Activated CD4-positive, CD25-positive, alpha-beta regulatory T cell treated with anti-CD3 and anti-CD28 coated beads, Interleukin-2, amount 50 U/mL, for 72 hours (primary cell): Measurements from ENCODE around the gene USP24.

Experiments used
- DNase-seq: peaks from one replicate; pipeline ENCODE4 v3.0.0; 2021

The USP24 gene

DNA sequence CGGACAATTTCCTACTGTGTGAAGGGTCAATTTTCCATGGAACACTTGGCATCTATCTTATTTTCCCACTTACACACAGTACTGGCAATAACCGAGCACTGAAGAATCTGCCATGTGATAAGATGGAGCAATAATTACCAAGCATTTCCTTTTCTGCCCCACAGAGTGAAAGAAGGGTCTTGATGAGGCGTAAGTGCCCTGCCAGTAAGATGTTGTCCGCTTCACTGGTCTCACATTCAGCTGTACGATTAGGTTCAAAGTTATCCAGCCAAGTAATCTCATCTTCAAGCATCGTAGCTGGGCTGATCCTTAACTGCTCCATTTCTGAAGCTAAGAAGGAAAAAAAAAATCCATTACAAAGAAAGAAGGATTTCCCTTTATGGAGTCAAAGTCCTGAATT lies 108.1 kb downstream of the USP24 start:
- no peak for DNase-seq

DNA sequence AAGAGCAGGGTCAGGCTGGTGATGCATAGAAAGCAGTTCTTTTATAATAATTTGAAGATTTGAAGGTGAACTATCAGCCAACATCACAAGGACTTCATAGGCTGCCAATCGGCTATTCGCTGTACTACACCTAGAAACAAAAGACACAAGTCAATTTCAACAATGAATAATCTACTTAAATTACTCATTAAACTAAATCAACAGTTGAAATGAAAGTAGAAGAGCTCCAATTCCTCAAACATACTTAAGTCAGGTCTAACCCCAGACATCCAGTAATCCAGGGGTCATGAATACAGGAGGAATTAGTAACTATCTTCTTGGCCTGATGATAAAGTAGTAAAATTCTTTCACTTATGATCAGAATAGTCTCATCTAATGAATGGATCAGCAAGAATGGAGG lies 111.3 kb downstream of the USP24 start:
- DNase-seq, result no peak

DNA sequence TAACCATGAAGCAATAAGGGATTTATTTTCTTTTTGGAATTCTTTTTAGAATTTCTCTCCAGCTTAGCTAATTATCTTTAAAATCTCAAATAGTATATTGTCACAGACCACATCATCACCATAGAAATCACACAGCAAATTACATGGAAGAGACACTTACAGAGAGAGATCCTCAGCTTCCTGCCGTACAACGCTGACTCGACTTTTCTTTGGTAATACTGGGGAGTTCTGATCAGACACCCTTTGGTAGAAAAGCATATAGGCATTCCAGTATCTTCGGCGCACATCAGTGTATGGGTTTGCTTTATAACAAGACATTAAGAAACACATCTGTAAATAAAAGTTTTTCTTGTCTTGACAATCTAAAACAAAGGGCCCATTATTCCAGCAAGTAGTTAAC lies 120.1 kb downstream of the USP24 start:
- no peak for DNase-seq

DNA sequence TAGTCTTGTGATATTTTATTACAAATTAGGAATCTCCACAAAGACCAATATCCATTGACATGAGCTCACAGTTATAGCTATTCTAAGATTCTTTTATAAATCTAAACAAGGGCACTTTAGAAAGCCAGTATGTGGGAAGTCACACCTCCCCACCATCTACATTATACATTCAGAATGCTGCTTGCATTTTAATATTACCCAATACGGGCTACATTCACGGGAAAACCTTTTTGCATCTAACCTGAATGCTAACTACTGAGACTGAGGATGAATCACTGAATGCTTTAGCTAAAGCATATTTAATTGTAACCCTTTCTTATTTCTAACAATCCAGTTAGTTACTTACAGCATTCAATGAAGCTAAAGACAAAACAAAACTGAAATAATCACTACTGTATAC lies 122.7 kb downstream of the USP24 start:
- no peak for DNase-seq

DNA sequence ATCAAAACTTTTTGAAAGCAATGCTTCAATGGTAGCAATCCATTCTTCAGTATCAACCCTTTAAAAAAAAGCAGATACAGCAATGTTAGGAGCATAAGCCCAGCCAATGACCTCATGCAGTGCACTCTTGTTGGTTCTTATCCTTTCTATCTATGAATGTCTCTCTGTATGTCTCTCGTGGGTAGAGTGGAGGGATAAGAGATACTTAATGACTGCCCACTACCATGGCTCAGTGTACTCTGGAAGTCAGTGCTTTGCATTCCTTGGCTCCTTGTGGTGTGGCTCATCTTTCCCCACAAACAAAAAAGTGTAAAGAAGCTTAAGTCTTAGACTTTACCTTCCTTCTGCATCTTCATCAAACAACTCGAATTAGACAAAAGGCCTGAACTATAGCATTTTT lies 125.5 kb downstream of the USP24 start:
- no peak for DNase-seq

DNA sequence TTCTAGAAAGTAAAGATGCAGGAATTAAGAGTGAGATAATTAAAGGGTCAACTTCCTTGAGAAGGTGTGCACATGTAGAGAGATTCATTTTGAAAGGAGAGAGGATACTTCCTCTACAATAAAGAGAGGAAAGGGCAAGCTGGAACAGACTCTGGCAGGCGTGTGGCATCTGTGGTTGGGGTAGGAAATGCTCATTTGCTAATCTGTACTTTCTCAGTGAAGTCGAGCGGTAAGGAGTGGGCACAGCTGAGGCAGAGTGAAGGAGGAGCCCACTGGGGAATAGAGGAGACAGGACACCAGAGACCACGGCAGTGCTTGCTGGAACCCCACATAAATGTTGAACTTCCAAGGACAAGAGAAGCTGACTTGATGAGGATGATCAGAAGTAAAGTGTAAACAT lies 126.8 kb downstream of the USP24 start:
- no peak for DNase-seq

DNA sequence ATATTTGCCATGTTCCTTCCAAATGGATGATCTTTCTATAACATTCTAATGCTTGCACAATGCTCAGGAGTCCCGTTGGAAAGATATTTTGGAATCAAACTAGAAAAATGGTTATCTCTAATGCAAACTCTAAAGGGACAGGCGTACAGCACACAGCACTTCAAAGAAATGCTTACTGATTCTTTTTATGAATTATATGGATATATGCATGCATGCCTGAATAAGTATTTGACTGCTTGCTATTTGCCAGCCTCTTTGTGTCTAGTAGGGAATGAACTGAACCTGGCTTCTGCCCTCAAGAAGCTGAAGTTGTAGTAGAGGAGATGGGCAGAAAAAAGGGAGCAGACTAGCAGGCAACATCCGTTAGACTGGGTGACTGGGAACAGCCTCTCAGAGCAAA lies 127.7 kb downstream of the USP24 start:
- DNase-seq, result no peak

DNA sequence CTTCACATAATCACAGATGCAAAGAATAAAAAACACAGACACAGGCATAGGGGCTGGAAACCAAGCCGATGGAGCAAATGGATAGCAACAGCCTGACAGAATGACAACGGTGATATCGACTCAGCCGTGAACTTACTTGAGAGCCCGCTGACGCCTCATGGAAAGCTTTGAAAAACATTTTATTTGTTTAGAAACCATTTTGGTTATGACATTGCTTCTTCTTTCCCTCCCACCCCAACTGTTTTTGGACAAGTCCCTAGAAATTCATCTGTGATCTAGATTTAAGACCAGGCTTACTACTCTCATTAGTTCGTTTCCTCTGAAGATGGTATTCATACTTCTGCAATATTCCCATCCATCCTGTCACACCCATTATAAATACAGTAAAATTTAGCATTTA lies 130.9 kb downstream of the USP24 start:
- no peak for DNase-seq

DNA sequence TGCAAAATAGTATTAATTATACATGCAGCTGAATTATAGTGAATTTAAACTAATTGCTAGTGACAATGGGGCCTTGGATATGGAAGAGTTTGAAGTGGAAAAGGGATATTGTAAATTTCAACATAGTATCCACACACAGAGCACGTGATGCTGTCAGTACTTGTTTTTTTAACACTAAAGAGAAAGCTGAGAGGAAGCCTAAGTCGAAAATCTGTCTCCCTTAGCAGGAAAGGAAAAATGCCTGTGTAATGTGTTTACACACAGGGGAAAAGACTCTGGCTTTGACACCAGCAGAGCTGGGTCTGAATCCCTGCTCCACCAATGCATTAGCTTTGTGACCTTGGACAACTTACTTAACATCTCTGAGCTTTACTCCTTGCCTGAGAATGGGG lies 133.3 kb downstream of the USP24 start:
- no peak for DNase-seq

DNA sequence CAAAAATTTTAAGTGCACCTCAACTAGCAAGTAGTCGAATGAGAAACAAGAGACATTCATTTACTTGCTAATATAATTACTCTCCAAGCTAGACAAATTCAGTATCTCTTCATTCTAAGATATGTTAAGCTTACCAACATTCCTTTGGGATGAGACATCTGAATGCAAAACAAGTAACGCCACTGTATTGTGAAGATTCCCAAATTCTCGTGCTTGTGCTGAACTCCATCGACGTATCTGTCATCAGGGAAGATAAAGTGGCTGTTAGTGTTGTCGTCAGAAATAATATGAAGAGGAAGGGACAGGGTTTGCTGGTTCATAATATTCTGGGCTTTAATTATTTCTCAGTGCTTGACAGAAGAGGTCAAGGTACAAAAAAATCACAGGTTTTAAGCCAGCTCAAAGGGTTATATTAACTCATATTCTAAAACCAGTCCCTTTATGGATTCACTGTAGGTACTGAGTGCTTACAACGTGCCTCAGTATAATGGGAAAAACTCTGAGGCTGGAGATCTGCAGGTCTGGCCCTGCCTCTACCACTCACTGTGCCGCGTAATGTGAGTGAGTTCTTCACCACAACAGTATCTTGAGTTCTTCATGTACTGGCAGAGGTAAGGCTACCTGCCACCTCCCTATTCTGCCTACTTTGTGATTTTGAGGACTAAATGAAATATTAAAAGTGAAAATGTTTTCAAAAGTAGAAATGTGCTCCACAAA lies 133.8 kb downstream of the USP24 start:
- DNase-seq, result no peak

DNA sequence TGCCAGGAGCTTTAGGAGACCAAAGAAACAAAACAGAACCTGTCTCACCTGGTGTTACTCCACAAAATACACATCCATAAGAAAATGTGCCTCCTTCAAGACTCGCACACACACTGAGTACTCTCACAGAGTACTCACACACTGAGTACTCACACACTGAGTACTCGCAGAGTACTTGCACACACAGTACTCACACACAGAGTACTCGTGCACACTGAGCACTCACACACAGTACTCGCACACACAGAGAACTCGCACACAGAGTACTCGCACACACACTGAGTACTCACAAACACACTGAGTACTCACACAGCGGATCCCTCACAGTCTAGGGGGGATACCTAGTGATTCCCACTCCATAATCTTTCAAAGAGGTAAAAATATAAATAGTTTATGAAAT lies 135.5 kb downstream of the USP24 start:
- no peak for DNase-seq

DNA sequence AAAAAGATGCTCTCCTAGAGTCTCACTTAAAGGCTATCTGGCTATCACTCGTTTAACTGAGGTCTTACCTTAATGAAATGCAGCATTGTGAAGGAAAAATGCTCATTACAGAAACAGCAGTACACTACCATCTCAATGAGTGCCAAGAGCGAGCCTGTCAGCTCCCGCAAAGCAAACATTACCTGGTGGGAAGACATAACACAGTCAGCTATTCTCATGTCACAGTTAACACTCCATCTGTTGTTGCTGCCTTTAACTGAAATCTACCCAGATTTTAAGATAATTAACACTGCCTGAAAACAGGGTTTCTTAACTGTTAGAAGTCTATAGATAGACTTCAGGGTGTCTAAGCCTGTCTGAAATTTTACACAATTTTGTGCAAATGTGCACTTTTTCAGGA lies 136.7 kb downstream of the USP24 start:
- DNase-seq, result no peak

DNA sequence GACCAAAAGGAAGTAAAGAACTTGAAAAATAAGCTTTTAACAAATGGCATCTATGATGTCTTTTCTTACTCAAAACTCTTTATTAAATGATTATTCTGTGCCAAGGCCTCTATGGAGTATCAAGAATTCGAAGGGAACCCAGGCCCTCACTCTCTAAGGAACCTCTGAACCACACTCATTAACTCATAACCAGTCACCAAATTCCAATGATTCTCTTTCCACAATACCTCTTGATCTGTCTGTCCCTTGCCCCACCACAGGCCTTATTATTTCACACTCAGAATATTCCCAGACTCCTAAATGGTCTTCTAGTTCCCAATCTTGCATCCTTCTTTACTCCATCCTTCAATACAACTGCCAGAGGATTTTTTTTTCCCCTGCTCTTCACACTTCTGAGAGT lies 138.8 kb downstream of the USP24 start:
- DNase-seq, result no peak

DNA sequence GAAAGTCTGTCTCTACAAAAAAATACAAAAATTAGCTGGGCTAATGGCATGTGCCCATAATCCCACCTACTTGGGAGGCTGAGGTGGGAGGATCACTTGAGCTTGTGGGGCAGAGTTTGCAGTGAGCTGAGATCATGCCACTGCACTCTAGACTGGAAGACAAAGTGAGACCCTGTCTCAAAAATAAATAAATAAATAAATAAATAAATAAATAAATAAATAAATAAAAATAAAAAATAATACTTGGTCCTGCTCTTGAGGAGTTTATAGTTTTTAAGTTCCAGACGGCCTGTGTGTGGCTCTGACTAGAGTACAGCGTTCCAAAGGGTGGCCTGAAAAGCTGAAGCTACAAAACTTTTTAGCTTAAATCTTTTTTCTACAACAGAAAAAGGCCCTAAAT lies 140.7 kb downstream of the USP24 start:
- DNase-seq, result no peak

DNA sequence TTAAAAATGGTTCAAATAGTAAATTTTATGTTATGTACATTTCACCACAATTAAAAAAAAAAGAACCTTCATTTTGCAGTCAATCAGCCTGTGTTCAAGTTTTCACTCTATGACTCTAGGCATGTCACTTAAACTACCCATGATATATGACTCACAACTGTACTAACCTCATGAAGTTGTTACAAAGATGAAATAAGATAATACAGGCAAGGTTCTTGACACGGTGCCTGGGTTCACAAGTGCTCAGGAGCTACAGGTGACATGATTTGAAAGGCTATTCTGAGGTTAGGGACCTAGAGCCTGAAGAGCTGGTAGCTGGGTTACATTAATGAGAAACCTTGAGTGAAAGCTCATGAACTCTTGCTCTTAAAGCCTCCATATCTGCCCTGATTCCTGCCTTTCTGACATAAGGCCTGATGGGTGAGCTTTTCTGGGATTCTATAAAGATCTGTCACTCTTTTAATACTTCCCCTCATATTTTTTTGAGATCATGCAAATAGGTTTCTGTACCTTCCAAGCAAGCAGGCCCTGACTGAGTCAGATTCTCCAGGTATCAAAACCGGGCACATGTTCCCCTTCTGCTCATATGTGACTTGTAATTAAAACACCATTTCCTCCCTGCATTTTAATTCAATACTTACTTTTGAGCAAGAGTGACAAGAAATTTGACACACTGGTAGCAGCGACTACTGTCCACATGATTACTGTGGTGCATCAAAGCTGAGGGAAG lies 141.8 kb downstream of the USP24 start:
- no peak for DNase-seq

DNA sequence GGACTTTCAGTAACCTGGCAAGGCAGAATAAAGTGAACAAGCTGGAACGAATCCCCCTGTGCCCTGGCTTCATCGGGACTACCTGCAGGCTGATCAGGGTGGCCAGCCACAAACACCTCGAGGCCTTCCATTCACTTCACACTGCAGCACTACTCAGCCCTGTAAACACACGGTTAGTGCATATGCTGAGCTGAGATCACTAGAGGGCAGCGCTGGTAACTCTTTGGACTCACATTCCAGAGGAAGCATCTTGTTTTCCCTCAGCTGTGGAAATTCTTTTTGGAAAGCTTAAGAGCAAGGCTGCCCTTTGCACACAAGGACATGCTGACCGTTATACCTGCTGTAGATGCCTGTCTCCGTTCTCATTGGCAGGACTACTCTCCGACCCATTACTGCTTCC lies 143.7 kb downstream of the USP24 start:
- DNase-seq, result no peak

DNA sequence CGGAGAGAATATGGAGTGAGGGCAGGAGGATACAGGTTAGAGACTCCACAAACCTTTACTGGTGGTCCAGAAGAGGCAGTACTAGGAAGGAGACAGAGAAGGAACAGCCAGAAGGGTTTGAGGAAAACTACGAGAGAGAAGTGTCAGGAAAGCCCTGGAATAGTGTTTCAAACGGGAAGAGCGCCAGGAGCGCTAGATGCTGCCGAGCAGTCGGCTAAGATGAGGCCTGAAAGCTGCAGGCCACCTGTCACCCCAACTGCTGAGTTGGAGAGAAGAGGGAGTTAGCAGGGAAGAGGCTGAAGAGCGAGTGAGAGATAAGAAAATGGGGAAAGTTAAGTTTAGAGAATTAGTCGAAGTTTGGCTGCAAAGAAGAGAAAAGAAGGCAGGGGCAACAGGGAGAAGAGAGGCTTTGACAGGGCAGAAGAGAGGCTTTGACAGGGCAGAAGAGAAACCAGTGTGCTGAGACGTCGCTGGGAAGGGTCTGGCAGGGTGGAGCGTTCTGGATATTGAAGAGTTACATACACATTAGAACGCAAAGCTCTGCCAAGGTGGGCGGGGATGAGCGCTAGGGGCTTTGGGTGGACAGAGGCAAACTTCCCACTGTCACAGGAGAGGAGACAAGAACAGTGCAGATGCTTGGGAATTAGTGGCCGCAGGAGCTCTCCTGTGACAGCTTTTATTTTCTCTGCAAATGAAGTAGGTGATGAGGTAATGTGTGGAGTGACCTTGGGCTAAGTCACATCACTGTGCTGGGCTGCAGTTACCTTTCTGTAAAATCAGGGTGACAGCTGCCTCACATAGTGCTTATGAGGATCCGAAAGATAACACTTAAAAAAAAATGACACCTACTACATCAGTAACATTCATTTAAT lies 144.6 kb downstream of the USP24 start:
- no peak for DNase-seq

DNA sequence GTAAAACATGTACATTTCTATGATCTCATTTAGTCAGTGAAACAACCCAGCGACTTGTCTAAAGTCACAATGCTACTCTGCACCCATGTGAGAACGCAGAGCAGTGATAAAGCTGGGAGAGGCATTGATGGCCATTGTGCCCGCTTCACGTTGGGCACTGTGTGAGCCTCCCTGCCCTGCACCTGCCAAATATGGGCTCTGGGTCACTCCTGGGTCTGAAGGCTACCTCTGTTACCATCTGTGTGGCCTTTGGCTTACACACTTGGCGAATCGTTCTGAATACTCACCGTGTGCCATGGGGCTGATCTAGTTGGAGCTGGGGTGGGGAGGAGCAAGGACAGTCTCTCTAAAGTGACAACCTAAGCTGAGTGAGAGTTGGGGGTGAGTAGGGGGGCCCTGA lies 145.9 kb downstream of the USP24 start:
- DNase-seq, result no peak

DNA sequence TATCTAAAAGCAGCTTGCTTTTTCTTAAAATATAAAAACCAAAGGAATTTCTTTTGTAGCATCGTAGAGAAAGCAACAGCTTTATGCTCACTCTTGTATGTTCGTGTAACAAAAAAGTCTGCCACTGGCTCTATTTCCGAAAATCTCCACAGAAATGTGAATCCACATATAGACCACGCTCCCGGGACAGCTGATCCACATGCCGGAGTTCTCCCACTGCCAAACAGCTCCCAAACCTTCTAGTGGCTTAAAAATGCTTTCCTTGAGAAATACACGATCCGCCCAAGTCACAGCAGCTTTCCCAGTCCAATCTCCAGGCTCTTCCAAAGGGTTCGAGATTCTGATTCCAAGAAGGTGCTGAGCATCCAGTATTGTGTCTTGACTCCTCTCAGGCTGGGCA lies 146.5 kb downstream of the USP24 start:
- no peak for DNase-seq

DNA sequence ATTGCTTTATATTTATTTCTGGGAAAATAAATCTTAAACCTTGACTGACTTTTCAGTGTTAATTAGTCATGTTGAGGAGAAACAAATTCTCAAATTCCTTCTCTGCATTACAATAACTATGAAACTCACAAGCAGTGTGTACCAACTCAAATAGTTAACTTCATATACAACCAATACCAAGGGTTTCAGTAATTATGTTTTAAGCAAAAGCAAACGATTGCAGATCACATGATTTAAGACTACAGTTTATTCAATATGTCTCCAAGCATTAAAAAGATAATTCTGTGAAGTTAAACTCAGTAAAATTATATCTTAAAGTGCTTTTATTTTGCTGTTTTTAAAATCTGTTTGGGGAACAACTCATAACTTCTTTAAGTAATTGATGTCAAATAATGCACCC lies 147.2 kb downstream of the USP24 start:
- no peak for DNase-seq

DNA sequence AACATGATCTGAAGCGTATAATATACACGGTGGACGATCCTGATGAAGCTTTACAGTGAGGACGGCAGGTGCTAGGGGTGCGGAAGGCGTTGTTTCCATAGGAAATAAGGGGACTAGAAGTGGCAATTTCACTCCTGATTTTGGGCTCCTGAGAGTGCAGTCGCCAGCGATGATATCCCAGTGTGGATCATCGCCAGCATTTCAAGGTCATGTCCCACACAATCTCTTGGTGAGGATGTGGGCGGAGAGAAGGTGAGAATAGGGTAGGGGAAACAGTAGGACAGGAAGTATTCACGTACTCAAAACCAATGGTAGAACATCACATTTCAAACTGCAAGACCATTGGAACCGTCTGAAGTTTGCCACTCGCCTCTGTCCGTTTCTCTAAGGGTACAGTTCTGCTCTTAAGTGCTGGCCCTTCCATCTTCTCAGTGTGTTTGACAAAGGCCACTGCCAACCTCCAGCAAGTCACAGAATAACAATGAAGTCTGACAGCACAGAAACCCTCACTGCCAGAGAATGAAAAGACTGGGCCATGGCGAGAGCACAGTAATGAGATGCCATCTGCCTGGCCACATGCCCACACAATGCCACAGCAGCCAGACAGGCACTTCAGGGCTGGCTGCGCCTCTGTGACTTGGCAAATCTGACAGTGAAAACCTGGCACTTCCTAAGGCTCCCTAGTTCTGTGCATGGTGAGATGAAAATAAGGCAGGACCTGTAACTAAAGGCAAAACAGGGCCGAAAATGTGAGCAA lies 148.0 kb downstream of the USP24 start:
- no peak for DNase-seq

DNA sequence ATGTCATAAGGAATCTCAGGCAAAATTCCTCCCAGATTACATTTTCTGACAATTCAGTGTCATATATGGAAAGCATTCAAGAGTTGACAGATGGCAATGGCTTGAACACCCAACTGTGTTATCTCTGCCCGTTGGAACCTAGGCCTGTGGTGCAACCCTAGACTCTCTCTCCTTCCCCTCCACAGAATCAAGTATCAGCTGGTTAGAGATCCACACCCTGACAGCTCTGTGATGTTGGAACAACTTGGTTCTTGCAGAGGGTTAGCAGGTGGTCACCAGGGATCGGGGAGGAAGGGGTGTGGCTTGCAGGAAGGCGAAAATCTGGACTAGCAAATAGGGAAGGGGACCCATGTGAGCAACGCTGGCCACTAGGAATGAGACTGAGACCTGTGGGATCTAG lies 149.5 kb downstream of the USP24 start:
- DNase-seq, result no peak

DNA sequence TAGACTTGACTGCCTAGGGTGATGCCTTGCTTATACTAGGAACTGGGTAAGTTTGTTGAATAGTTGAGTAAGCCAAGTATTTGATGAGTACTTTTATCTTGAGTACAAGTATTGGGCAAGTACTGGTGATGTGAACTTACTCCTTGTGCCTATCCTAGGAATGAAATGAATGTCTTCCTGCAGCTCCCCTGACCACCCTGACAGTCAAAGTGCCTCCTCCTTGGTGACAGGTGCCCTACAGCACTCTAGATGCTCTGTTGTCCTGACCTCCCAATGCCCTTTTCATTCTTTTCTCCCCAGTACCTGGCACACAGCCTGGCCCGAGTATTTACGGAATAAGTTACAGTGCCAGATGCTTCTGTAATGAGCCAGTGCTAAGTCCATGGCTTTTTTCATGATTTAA lies 150.3 kb downstream of the USP24 start:
- no peak for DNase-seq
